Measurements from ENCODE around the gene GSAP. TPM values are rescaled to one million over a fixed set of nuclear protein-coding genes. Genes with fewer than 3 reads are reported as not detected.

GSAP gene
- total and polyA plus RNA-seq, 2 experiments from 2014 or later: 1.7 to 3.0 TPM

- Histone ChIP-seq H3K4me1 (ENCODE audit: low read depth) (peaks cover 2% of the 10 kb centered on the region), H3K4me3 (no peak overlapping the region), H3K27ac (no peak overlapping the region), H3K36me3 (no peaks in the 10 kb centered on the region), H3K27me3 (no peaks in the 10 kb centered on the region), H3K9me3 (ENCODE audit: low read depth) (no peaks in the 10 kb centered on the region)
- DNase-seq (ENCODE audit: low read depth in 1 of 2, low spot score in 1 of 2): peak in 1 of 2 donors; percentile 32
- TF ChIP-seq CTCF (IDR thresholded peaks at IDR 0.05; ENCODE audit: low read depth, low read length): no peak
Observed at GRCh38 chr7:77327932-77328628, 88.1 kb downstream of the GSAP start.

GRCh38 chr7:77327067-77327931 is 88.8 kb downstream of the GSAP start:
- Histone ChIP-seq H3K27ac (no peak overlapping the region), H3K4me1 (ENCODE audit: low read depth) (peaks cover 2% of the 10 kb centered on the region), H3K9me3 (ENCODE audit: low read depth) (no peaks in the 10 kb centered on the region), H3K27me3 (no peaks in the 10 kb centered on the region), H3K36me3 (no peaks in the 10 kb centered on the region), H3K4me3 (no peak overlapping the region)
- DNase-seq (ENCODE audit: low read depth in 1 of 2, low spot score in 1 of 2): peak in 1 of 2 donors; percentile 86
- TF ChIP-seq CTCF (IDR thresholded peaks at IDR 0.05; ENCODE audit: low read depth, low read length): no peak

GRCh38 chr7:77326131-77326530 is 90.0 kb downstream of the GSAP start:
- no peak for TF ChIP-seq CTCF (IDR thresholded peaks at IDR 0.05; ENCODE audit: low read depth, low read length)
- Histone ChIP-seq H3K36me3 (no peaks in the 10 kb centered on the region), H3K27me3 (no peaks in the 10 kb centered on the region), H3K9me3 (ENCODE audit: low read depth) (no peaks in the 10 kb centered on the region), H3K4me1 (ENCODE audit: low read depth) (peaks cover 9% of the 10 kb centered on the region), H3K27ac (no peak overlapping the region), H3K4me3 (no peak overlapping the region)
- no peak for DNase-seq (ENCODE audit: low read depth in 1 of 2, low spot score in 1 of 2)

DNA sequence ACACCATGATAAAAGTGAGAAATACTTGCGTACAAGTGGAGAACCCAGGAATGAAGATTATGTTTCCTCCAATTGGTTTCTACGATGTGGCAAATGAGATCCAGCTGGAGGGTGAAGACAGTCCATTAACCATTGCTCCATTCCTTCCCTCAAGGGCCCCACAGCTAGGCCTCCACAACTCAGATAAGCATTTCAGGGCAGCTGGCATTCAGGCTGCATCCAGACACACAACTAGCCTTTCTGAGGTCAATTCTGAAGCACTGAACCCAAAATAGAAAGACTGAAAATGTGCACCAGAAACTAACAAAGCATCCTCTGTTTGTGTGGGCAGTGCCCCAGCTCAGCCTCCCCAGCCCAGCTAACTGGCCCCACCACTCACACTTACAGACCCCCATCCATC is 94.8 kb downstream of the GSAP start:
- no peak for TF ChIP-seq CTCF (IDR thresholded peaks at IDR 0.05; ENCODE audit: low read depth, low read length)
- H3K36me3 ChIP-seq: no peaks in the 10 kb centered on the region
- H3K4me3 ChIP-seq: no peak overlapping the region
- peaks cover 14% of the 10 kb centered on the region for H3K4me1 ChIP-seq (ENCODE audit: low read depth)
- no peaks in the 10 kb centered on the region for H3K27me3 ChIP-seq
- H3K9me3 ChIP-seq (ENCODE audit: low read depth): no peaks in the 10 kb centered on the region
- H3K27ac ChIP-seq: peak overlapping the region; percentile 83
- DNase-seq (ENCODE audit: low read depth in 1 of 2, low spot score in 1 of 2): peak; percentile 41 to 49

GRCh38 chr7:77320714-77321113 is 95.4 kb downstream of the GSAP start:
- Histone ChIP-seq H3K9me3 (ENCODE audit: low read depth) (no peaks in the 10 kb centered on the region), H3K4me1 (ENCODE audit: low read depth) (peaks cover 14% of the 10 kb centered on the region), H3K27me3 (no peaks in the 10 kb centered on the region), H3K4me3 (no peak overlapping the region), H3K36me3 (no peaks in the 10 kb centered on the region), H3K27ac (peak overlapping the region; percentile 83)
- no peak for TF ChIP-seq CTCF (IDR thresholded peaks at IDR 0.05; ENCODE audit: low read depth, low read length)
- DNase-seq (ENCODE audit: low read depth in 1 of 2, low spot score in 1 of 2): no peak
